Testis (tissue), 2 donors: ENCODE results near the gene LARGE1.

Experiments
- POLR2A ChIP-seq: fragments of 450-650 bp; IDR thresholded peaks from one replicate; pipeline ENCODE4 v1.6.1; 2017; ENCODE audit warnings: antibody characterized with exemption, mild to moderate bottlenecking, moderate library complexity
- TF ChIP-seq, protein P1 (sequence below), 3 experiments: fragments of 450-650 bp in 2 of 3; fragments of 200-600 bp in 1 of 3; sonication (generic) in 1 of 3; IDR thresholded peaks; one replicate each; pipeline ENCODE4 v1.5.1; 2016 to 2019; ENCODE audit warnings: antibody characterized with exemption in 3 of 3, mild to moderate bottlenecking in 2 of 3, moderate library complexity in 1 of 3

DNA sequence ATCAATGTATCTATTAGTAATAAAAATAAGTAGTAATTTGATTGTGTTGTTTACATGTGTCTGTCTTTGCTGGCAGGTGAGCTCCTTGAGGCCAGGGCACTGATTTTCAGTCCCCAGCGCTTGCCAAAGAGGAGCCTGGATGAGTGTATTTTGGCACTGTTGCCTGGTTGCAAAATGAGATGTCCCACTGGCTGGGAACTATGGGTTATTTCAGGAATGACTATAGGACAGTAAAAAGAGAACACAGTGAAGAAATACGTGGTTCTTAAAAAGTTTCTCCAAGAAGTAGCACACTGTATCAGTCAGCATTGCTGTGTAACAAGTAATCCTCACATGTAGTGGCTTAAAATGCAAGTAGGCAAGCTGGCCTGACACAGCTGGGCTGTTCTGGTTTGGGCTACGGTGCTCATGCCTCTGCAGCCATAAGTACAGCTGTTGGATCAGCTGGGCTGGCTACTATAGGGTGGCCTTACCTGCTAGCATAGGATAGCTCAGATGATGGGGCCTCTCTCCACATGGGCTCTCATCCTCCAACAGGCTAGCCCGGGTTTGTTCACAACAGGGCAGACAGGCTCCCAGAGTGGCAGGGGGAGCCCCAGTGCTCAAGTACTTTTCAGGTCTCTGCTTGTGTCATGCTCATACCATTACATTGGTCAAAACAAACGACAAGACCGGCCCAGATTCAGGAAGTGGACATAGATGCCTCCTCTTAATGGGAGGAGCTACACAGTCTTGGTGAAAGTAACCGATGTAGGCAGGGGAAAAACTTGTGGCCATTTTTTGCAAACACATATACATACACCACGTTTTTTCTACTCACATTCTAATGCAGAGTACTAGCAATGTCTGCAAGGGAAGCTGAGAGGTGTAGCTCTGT is 399.1 kb downstream of the LARGE1 start:
- TF ChIP-seq, protein P1, sequence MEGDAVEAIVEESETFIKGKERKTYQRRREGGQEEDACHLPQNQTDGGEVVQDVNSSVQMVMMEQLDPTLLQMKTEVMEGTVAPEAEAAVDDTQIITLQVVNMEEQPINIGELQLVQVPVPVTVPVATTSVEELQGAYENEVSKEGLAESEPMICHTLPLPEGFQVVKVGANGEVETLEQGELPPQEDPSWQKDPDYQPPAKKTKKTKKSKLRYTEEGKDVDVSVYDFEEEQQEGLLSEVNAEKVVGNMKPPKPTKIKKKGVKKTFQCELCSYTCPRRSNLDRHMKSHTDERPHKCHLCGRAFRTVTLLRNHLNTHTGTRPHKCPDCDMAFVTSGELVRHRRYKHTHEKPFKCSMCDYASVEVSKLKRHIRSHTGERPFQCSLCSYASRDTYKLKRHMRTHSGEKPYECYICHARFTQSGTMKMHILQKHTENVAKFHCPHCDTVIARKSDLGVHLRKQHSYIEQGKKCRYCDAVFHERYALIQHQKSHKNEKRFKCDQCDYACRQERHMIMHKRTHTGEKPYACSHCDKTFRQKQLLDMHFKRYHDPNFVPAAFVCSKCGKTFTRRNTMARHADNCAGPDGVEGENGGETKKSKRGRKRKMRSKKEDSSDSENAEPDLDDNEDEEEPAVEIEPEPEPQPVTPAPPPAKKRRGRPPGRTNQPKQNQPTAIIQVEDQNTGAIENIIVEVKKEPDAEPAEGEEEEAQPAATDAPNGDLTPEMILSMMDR (IDR thresholded peaks at IDR 0.05), result no peak
- TF ChIP-seq POLR2A, result no peak
